Neural cell (in vitro differentiated cells): Measurements from ENCODE around the gene MYL12A.

ENCODE experiments used
- CTCF ChIP-seq: fragments of 450-650 bp; IDR thresholded peaks from 2 replicates; pipeline ENCODE4 v1.5.1; 2014; ENCODE audit warnings: antibody characterized with exemption, mild to moderate bottlenecking, moderate library complexity; ENCODE audit not compliant: poor library complexity, severe bottlenecking
- EP300 ChIP-seq: fragments of 450-650 bp; conservative IDR thresholded peaks from 2 replicates; pipeline ENCODE4 v1.6.1; 2014; ENCODE audit warnings: antibody characterized with exemption, mild to moderate bottlenecking, moderate library complexity; ENCODE audit not compliant: poor library complexity, severe bottlenecking
- EZH2 ChIP-seq: fragments of 200-600, 300-800 bp; shearing (Covaris generic), sonication (generic); IDR thresholded peaks from 2 replicates; pipeline ENCODE4 v1.6.1; 2014; ENCODE audit warnings: antibody characterized with exemption, low read length, borderline replicate concordance, mild to moderate bottlenecking; ENCODE audit not compliant: insufficient read depth, poor library complexity, severe bottlenecking
- MXI1 ChIP-seq: fragments of 450-650 bp; conservative IDR thresholded peaks from 2 replicates; pipeline ENCODE4 v1.6.1; 2014; ENCODE audit warnings: antibody characterized with exemption, mild to moderate bottlenecking; ENCODE audit not compliant: poor library complexity, severe bottlenecking
- POLR2AphosphoS5 ChIP-seq: IDR thresholded peaks from 2 replicates; pipeline ENCODE4 v1.6.1; 2012
- RAD21 ChIP-seq: fragments of 450-650 bp; conservative IDR thresholded peaks from 2 replicates; pipeline ENCODE4 v1.6.1; 2014; ENCODE audit warnings: antibody characterized with exemption, mild to moderate bottlenecking, moderate library complexity
- REST ChIP-seq: IDR thresholded peaks from 2 replicates; pipeline ENCODE4 v1.6.1; 2012; ENCODE audit warnings: borderline replicate concordance
- SMC3 ChIP-seq: fragments of 450-650 bp; conservative IDR thresholded peaks from 2 replicates; pipeline ENCODE4 v1.6.1; 2014; ENCODE audit warnings: antibody characterized with exemption, mild to moderate bottlenecking, moderate library complexity; ENCODE audit not compliant: poor library complexity
- TAF1 ChIP-seq: IDR thresholded peaks from 2 replicates; pipeline ENCODE4 v1.6.1; 2012; ENCODE audit warnings: low read depth

GRCh38 chr18:3212657-3213056 lies 34.9 kb upstream of the MYL12A start:
- TF ChIP-seq POLR2AphosphoS5 (no peak), CTCF (no peak), EP300 (no peak), EZH2 (no peak), REST (no peak), TAF1 (no peak), RAD21 (no peak), MXI1 (no peak), SMC3 (no peak)
